Activated naive CD8-positive, alpha-beta T cell treated with anti-CD3 and anti-CD28 coated beads, Interleukin-2, amount 50 U/mL, for 24 hours (primary cell): ENCODE results near the gene COA3.
"Not testable (repeated sequence)": the region's sequence is repeated elsewhere in the genome, so short reads cannot be mapped to it uniquely, and the experiment has no call there.

Experiments
- ATAC-seq: fragments of 150-1000 bp; cut with Tn5 transposase; one replicate; pipeline ENCODE4 v1.10.0; 2021
- DNase-seq: peaks from one replicate; pipeline ENCODE4 v3.0.0; 2021
- H3K27ac Mint-ChIP-seq: one replicate; pipeline ENCODE4 v1.8.0; 2021; ENCODE audit warnings: mild to moderate bottlenecking, mixed read lengths
- H3K27me3 Mint-ChIP-seq: one replicate; pipeline ENCODE4 v1.8.0; 2021; ENCODE audit warnings: mixed read lengths
- H3K36me3 Mint-ChIP-seq: one replicate; pipeline ENCODE4 v1.8.0; 2021; ENCODE audit warnings: low read depth, mixed read lengths
- H3K4me1 Mint-ChIP-seq: one replicate; pipeline ENCODE4 v1.8.0; 2021; ENCODE audit warnings: mixed read lengths
- H3K4me3 Mint-ChIP-seq: one replicate; pipeline ENCODE4 v1.8.0; 2021; ENCODE audit warnings: mild to moderate bottlenecking, moderate library complexity, mixed read lengths
- H3K9me3 Mint-ChIP-seq: one replicate; pipeline ENCODE4 v1.8.0; 2021; ENCODE audit warnings: mixed read lengths

COA3 gene

DNA sequence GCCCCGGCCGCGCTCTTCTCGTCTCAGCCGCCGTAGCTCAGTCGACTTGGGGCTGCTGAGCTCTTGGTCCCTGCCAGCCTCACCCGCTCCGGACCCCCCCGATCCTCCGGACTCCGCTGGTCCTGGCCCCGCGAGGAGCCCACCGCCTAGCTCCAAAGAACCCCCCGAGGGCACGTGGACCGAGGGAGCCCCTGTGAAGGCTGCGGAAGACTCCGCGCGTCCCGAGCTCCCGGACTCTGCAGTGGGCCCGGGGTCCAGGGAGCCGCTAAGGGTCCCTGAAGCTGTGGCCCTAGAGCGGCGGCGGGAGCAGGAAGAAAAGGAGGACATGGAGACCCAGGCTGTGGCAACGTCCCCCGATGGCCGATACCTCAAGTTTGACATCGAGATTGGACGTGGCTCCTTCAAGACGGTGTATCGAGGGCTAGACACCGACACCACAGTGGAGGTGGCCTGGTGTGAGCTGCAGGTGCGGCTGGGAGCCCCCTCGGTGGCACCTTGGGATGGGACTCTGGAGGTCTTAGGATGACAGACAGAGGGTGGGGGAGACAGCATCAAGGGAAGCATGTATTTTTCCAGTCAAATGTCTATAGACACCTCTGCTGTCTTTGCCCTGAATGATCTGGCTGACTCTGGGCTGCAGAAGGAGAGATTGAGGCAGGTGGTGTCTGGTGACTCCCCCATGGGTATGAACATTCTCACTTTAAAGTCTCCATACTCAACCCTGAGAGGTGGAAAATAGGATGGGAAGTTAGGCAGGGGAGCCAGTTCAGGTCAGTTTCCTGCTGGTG is 17.5 kb downstream of the COA3 start:
- Mint-ChIP-seq H3K4me3 (no peak overlapping the region), H3K27me3 (peaks cover 54% of the 10 kb centered on the region), H3K36me3 (peaks cover 19% of the 10 kb centered on the region), H3K27ac (no peak overlapping the region), H3K4me1 (peaks cover 26% of the 10 kb centered on the region), H3K9me3 (no peaks in the 10 kb centered on the region)
- no peak for DNase-seq
- ATAC-seq: no peak

DNA sequence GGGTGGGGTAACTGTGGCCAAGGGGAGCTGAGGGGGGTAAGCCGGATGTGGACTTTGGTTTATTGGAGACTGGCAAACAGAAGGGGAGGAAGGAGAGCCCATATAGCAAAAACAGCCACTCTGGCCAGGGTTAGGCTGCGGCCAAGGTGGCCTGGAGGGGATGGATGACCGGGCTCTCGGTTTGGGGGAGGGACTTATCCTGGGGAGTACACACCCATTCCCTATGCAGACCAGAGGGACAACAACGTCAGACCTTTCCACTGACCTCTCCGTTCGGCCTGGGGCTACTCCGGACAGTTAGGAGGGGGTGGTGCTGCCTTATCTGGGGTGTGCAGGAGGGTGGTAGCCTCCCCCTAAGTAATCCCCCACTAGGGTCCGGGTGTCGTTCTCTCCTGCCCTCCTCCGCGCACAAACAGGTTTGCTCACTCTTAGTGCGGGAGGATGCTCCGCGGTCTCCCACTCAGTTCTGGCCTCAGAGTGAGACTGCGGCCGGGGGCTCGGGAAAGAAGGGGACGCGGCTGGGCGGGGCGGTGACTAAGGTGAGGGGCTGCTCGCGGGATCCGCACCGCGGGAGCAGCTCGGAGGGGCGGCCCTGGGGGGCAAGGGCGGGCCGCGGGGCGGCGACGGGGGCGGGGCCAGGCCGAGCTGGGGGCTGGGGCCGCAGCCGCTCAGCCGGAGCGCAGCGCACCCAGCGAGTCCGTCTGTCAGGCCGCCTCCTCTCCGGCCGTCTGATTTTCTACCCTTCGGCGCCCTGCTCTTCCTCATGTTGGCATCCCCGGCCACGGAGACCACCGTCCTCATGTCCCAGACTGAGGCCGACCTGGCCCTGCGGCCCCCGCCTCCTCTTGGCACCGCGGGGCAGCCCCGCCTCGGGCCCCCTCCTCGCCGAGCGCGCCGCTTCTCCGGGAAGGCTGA is 18.3 kb downstream of the COA3 start, which contains the start of gene WNK4:
TSS of gene WNK4 (plus strand) at position 675 of the 915 bp plus-strand sequence. CDS start at position 764, 89 bp downstream.
- H3K36me3 Mint-ChIP-seq: peaks cover 27% of the 10 kb centered on the region
- no peak within 1 kb of the TSS for H3K4me3 Mint-ChIP-seq
- H3K4me1 Mint-ChIP-seq: peaks cover 21% of the 10 kb centered on the region
- H3K9me3 Mint-ChIP-seq: no peaks in the 10 kb centered on the region
- no peak within 1 kb of the TSS for H3K27ac Mint-ChIP-seq
- H3K27me3 Mint-ChIP-seq: peaks cover 45% of the 10 kb centered on the region
- DNase-seq: no peak
- no peak for ATAC-seq

DNA sequence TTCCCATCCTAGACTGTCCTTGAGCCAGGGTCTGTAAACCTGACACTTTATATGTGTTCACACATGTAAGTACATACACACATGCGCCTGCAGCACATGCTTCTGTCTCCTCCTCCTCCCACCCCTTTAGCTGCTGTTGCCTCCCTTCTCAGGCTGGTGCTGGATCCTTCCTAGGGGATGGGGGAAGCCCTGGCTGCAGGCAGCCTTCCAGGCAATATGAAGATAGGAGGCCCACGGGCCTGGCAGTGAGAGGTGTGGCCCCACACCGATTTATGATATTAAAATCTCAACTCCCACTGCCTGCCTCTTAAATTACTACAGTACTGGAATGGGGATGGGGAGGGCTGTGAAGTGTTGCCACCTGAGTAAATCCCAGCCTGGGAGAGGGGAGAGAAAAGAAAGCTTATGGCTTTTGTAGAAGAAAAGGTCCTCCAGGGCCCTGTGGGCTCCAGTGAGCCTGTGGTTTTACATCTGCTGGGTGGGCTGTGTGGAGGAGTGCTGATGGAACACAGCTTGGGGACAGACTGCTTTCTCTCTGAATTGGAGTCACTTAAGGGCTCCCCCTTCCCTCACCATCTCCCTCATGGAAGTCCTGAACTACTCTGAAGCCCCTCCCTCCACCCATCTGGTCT is 19.1 kb downstream of the COA3 start:
- no peak for ATAC-seq
- Mint-ChIP-seq H3K36me3 (peaks cover 32% of the 10 kb centered on the region), H3K27ac (no peak overlapping the region), H3K9me3 (no peaks in the 10 kb centered on the region), H3K4me1 (peaks cover 20% of the 10 kb centered on the region), H3K27me3 (peaks cover 38% of the 10 kb centered on the region), H3K4me3 (no peak overlapping the region)
- no peak for DNase-seq

- no peaks in the 10 kb centered on the region for H3K9me3 Mint-ChIP-seq
- peaks cover 25% of the 10 kb centered on the region for H3K4me1 Mint-ChIP-seq
- DNase-seq: no peak
- peaks cover 31% of the 10 kb centered on the region for H3K27me3 Mint-ChIP-seq
- ATAC-seq: no peak
- H3K36me3 Mint-ChIP-seq: peaks cover 40% of the 10 kb centered on the region
- no peak overlapping the region for H3K27ac Mint-ChIP-seq
- H3K4me3 Mint-ChIP-seq: no peak overlapping the region
These were observed 19.9 kb downstream of the COA3 start for GRCh38 chr17:42778570-42778969.

DNA sequence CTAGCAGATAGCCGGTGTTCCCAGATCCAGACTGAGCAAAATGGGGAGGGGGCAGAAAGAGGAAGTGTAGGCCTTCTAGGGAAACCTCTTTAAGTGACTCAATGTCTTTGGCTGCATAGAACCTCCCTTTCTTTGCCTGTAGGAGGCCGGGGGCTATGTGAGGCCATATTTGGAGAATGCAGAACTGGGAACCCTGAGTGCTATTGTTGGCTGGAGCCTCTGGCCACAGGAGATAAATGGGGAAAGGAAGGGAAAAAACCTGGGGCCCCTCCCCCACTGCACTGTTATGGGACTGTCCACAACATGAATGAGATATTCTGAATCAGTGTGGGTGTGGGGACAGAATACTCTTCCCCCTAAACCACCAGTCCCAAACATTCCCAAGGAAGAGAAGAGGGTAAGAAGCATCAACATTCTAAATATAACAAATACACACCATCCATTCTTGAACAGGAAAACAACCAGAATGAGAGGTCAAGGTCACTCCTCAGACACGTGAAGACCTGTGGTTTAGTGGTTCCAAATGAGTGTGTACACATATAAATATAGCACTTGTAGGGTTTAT is 22.9 kb downstream of the COA3 start:
- Mint-ChIP-seq H3K9me3 (no peaks in the 10 kb centered on the region), H3K27ac (no peak overlapping the region), H3K4me1 (peaks cover 23% of the 10 kb centered on the region), H3K4me3 (no peak overlapping the region), H3K36me3 (peaks cover 40% of the 10 kb centered on the region), H3K27me3 (peaks cover 8% of the 10 kb centered on the region)
- no peak for ATAC-seq
- DNase-seq: no peak

GRCh38 chr17:42774066-42774745 is 24.3 kb downstream of the COA3 start:
- H3K4me3 Mint-ChIP-seq: peak overlapping the region; percentile 97
- ATAC-seq (no peak), DNase-seq (no peak)
- peaks cover 37% of the 10 kb centered on the region for H3K36me3 Mint-ChIP-seq
- no peaks in the 10 kb centered on the region for H3K9me3 Mint-ChIP-seq
- no peaks in the 10 kb centered on the region for H3K27me3 Mint-ChIP-seq
- peaks cover 23% of the 10 kb centered on the region for H3K4me1 Mint-ChIP-seq
- peak overlapping the region; percentile 94 for H3K27ac Mint-ChIP-seq

GRCh38 chr17:42773290-42774035 is 25.0 kb downstream of the COA3 start, which contains the start of gene VPS25:
Gene VPS25, plus strand, starts transcription at chr17:42773449. Its CDS starts 27 bp downstream, at chr17:42773476.
- Mint-ChIP-seq H3K27ac (peak within 1 kb of the TSS; percentile 94), H3K9me3 (no peaks in the 10 kb centered on the region), H3K4me1 (peaks cover 23% of the 10 kb centered on the region), H3K36me3 (peaks cover 35% of the 10 kb centered on the region), H3K27me3 (no peaks in the 10 kb centered on the region), H3K4me3 (peak within 1 kb of the TSS; percentile 97)
- ATAC-seq: peak; percentile 94
- peak; percentile 79 for DNase-seq

- Mint-ChIP-seq H3K9me3 (no peaks in the 10 kb centered on the region), H3K4me1 (peaks cover 23% of the 10 kb centered on the region), H3K27ac (peak overlapping the region; percentile 94), H3K4me3 (peak overlapping the region; percentile 97), H3K27me3 (peaks cover under 1% of the 10 kb centered on the region), H3K36me3 (peaks cover 31% of the 10 kb centered on the region)
- no peak for ATAC-seq
- no peak for DNase-seq
These were observed 25.6 kb downstream of the COA3 start for GRCh38 chr17:42772945-42773289.

- H3K36me3 Mint-ChIP-seq: peaks cover 11% of the 10 kb centered on the region
- H3K4me1 Mint-ChIP-seq: peaks cover 23% of the 10 kb centered on the region
- H3K9me3 Mint-ChIP-seq, H3K27ac Mint-ChIP-seq, ATAC-seq, DNase-seq, H3K4me3 Mint-ChIP-seq: not testable (repeated sequence)
- H3K27me3 Mint-ChIP-seq: peaks cover 14% of the 10 kb centered on the region
These were observed 28.5 kb downstream of the COA3 start for GRCh38 chr17:42769964-42770363.

DNA sequence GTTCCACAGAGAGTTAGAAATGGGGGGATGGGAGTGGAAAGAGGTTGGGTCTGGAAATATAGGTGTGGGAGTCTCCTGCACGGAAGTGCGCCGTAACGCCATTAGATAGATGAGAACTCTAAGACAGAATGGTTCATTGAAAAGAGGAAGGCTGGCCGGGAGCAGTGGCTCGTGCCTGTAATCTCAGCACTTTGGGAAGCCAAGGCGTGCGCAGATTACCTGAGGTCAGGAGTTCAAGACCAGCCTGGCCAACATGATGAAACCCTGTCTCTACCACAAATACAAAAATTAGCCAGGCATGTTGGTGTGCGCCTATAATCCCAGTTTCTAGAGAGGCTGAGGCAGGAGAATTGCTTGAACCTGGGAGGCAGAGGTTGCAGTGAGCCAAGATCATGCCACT is 30.5 kb downstream of the COA3 start:
- not testable (repeated sequence) for H3K4me1 Mint-ChIP-seq, H3K27ac Mint-ChIP-seq, H3K36me3 Mint-ChIP-seq, DNase-seq, H3K4me3 Mint-ChIP-seq, ATAC-seq, H3K9me3 Mint-ChIP-seq
- H3K27me3 Mint-ChIP-seq: peaks cover 23% of the 10 kb centered on the region

DNA sequence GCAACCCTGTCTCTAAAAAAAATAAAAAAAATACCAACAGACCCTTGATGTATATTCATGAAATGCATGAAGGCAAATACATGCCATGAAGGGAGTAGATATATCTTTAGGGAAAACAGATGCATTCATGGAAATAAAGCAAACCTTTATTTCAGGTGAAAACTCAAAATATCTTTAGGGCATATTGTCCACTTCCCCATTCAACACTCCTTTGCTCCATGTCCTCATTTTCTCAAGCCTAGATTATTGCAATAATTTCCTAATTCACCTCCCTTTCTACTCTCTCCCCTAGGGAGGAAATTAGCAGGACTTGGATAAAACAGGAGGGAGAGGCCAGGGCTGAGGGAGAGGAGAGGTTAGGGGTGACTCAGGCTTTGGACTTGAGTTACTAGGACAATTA is 31.0 kb downstream of the COA3 start:
- Mint-ChIP-seq H3K27me3 (peaks cover 28% of the 10 kb centered on the region), H3K4me1 (peaks cover 4% of the 10 kb centered on the region), H3K4me3 (no peak overlapping the region), H3K27ac (no peak overlapping the region), H3K36me3 (no peaks in the 10 kb centered on the region), H3K9me3 (no peaks in the 10 kb centered on the region)
- DNase-seq (no peak), ATAC-seq (no peak)

GRCh38 chr17:42766124-42766523 is 32.4 kb downstream of the COA3 start:
- Mint-ChIP-seq H3K36me3 (no peaks in the 10 kb centered on the region), H3K27me3 (peaks cover 37% of the 10 kb centered on the region), H3K4me3 (no peak overlapping the region), H3K27ac (no peak overlapping the region), H3K9me3 (no peaks in the 10 kb centered on the region), H3K4me1 (no peaks in the 10 kb centered on the region)
- no peak for DNase-seq
- no peak for ATAC-seq

GRCh38 chr17:42761638-42762037 is 36.9 kb downstream of the COA3 start:
- peaks cover 49% of the 10 kb centered on the region for H3K27me3 Mint-ChIP-seq
- H3K4me3 Mint-ChIP-seq: peak overlapping the region; percentile 4
- peaks cover 9% of the 10 kb centered on the region for H3K4me1 Mint-ChIP-seq
- DNase-seq (no peak), ATAC-seq (no peak)
- no peak overlapping the region for H3K27ac Mint-ChIP-seq
- no peaks in the 10 kb centered on the region for H3K36me3 Mint-ChIP-seq
- H3K9me3 Mint-ChIP-seq: no peaks in the 10 kb centered on the region
